Astrocyte (in vitro differentiated cells and primary cell): Measurements from ENCODE around the gene KCNJ5. TPM values are rescaled to one million over a fixed set of nuclear protein-coding genes. Genes with fewer than 3 reads are reported as not detected.

Experiments used
- DNase-seq: peaks from one replicate; pipeline ENCODE4 v3.0.0-alpha.2; 2010; ENCODE audit warnings: low read depth
- FAIRE-seq: peaks from 2 replicates; lab custom pipeline; 2011; peaks lifted over from hg19 to GRCh38; lab: Jason Lieb, UNC
- H2AFZ ChIP-seq: 2 replicates; pipeline ENCODE4 v1.6.0; 2012; ENCODE audit warnings: low read depth, low read length, inconsistent platforms
- H3K27ac ChIP-seq: 2 replicates; pipeline ENCODE4 v1.5.1; 2011; ENCODE audit warnings: low read depth, low read length, inconsistent platforms
- H3K27me3 ChIP-seq: 2 replicates; pipeline ENCODE4 v1.6.0; 2011; ENCODE audit warnings: low read length, inconsistent platforms; ENCODE audit not compliant: insufficient read depth
- H3K36me3 ChIP-seq: 2 replicates; pipeline ENCODE4 v1.5.1; 2011; ENCODE audit warnings: low read length, inconsistent platforms; ENCODE audit not compliant: insufficient read depth
- H3K4me1 ChIP-seq: 2 replicates; pipeline ENCODE4 v1.5.1; 2011; ENCODE audit warnings: low read length, inconsistent platforms; ENCODE audit not compliant: insufficient read depth
- H3K4me2 ChIP-seq: 2 replicates; pipeline ENCODE4 v1.6.0; 2012; ENCODE audit warnings: low read length, inconsistent platforms
- H3K4me3 ChIP-seq: 2 replicates; pipeline ENCODE4 v1.5.1; 2011; ENCODE audit warnings: low read depth, mild to moderate bottlenecking, low read length, inconsistent platforms; ENCODE audit not compliant: insufficient read depth
- H3K79me2 ChIP-seq: 2 replicates; pipeline ENCODE4 v1.6.0; 2012; ENCODE audit warnings: mild to moderate bottlenecking, low read length, inconsistent platforms; ENCODE audit not compliant: insufficient read depth
- H3K9ac ChIP-seq: 2 replicates; pipeline ENCODE4 v1.6.0; 2012; ENCODE audit warnings: mild to moderate bottlenecking, low read length, inconsistent platforms
- H3K9me3 ChIP-seq: 2 replicates; pipeline ENCODE4 v1.5.1; 2012; ENCODE audit warnings: low read depth, mild to moderate bottlenecking, low read length, inconsistent platforms; ENCODE audit not compliant: insufficient read depth
- H4K20me1 ChIP-seq: 2 replicates; pipeline ENCODE4 v1.6.0; 2012; ENCODE audit warnings: low read length, inconsistent platforms; ENCODE audit not compliant: insufficient read depth
- H3K27ac Mint-ChIP-seq: one replicate; pipeline ENCODE4 v1.8.0; 2021; ENCODE audit warnings: mild to moderate bottlenecking, mixed read lengths; ENCODE audit not compliant: unreplicated experiment
- H3K27me3 Mint-ChIP-seq: one replicate; pipeline ENCODE4 v1.8.0; 2021; ENCODE audit warnings: low read depth, mixed read lengths; ENCODE audit not compliant: unreplicated experiment
- H3K36me3 Mint-ChIP-seq: one replicate; pipeline ENCODE4 v1.8.0; 2021; ENCODE audit warnings: low read depth, mixed read lengths; ENCODE audit not compliant: unreplicated experiment
- H3K4me1 Mint-ChIP-seq: one replicate; pipeline ENCODE4 v1.8.0; 2021; ENCODE audit warnings: low read depth, mixed read lengths; ENCODE audit not compliant: unreplicated experiment
- H3K4me3 Mint-ChIP-seq: one replicate; pipeline ENCODE4 v1.8.0; 2021; ENCODE audit warnings: mild to moderate bottlenecking, moderate library complexity, mixed read lengths; ENCODE audit not compliant: unreplicated experiment
- H3K9me3 Mint-ChIP-seq: one replicate; pipeline ENCODE4 v1.8.0; 2021; ENCODE audit warnings: mild to moderate bottlenecking, mixed read lengths; ENCODE audit not compliant: unreplicated experiment
- EZH2 ChIP-seq: IDR thresholded peaks from 2 replicates; pipeline ENCODE4 v1.6.1; 2012; ENCODE audit warnings: mild to moderate bottlenecking, low read length, inconsistent platforms; ENCODE audit not compliant: insufficient read depth
- total RNA-seq: library from RNA; stranded (reverse); gene quantifications from 2 replicates; pipeline ENCODE4 v1.2.1, GENCODE V29; 2021
- TF ChIP-seq, protein P1 (sequence below): IDR thresholded peaks from 2 replicates; pipeline ENCODE4 v1.5.1; 2011; ENCODE audit warnings: low read depth, mild to moderate bottlenecking, inconsistent platforms, low read length, moderate library complexity; ENCODE audit not compliant: insufficient read depth

Gene KCNJ5
- total RNA-seq, 1 donor from 2014 or later: 1.4 TPM

DNA sequence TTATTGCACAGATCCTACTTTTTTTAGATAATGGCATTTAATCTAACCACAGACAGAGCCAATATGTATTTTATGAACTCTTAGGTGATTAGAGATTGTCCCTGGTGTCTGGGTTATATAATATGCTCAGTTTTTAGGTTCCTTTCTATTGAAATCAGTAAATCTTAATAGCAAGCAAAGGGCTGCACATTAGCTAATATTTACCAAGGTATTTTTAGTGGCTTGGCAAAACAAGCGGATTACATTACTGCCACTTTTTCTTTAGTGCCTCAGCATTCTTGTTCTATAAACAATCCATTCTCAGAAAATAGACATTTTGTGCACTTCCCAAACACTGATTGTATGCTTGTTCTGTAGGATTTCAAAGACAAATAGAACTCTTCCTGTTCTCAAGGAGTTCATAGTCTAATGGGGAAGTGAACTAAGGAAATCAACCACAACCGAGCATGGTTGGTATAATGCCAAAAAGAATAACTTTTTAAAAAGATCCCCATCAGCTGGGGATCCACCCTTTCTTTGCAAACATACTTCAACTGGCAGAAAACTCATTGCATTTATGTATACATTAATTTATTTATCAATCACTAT is 47.9 kb upstream of the KCNJ5 start:
- no peak overlapping the region for H3K27ac Mint-ChIP-seq
- Histone ChIP-seq H3K4me3 (no peak overlapping the region), H3K9me3 (no peaks in the 10 kb centered on the region), H3K36me3 (no peaks in the 10 kb centered on the region), H2AFZ (no peak overlapping the region), H3K9ac (no peak overlapping the region), H3K4me1 (no peaks in the 10 kb centered on the region), H3K79me2 (no peaks in the 10 kb centered on the region), H3K27ac (no peak overlapping the region), H3K27me3 (peaks cover 12% of the 10 kb centered on the region), H4K20me1 (no peaks in the 10 kb centered on the region), H3K4me2 (no peak overlapping the region)
- H3K27me3 Mint-ChIP-seq: peaks cover 16% of the 10 kb centered on the region
- no peaks in the 10 kb centered on the region for H3K36me3 Mint-ChIP-seq
- H3K4me3 Mint-ChIP-seq: no peak overlapping the region
- no peak for FAIRE-seq
- DNase-seq: no peak
- no peaks in the 10 kb centered on the region for H3K4me1 Mint-ChIP-seq
- TF ChIP-seq, protein P1, sequence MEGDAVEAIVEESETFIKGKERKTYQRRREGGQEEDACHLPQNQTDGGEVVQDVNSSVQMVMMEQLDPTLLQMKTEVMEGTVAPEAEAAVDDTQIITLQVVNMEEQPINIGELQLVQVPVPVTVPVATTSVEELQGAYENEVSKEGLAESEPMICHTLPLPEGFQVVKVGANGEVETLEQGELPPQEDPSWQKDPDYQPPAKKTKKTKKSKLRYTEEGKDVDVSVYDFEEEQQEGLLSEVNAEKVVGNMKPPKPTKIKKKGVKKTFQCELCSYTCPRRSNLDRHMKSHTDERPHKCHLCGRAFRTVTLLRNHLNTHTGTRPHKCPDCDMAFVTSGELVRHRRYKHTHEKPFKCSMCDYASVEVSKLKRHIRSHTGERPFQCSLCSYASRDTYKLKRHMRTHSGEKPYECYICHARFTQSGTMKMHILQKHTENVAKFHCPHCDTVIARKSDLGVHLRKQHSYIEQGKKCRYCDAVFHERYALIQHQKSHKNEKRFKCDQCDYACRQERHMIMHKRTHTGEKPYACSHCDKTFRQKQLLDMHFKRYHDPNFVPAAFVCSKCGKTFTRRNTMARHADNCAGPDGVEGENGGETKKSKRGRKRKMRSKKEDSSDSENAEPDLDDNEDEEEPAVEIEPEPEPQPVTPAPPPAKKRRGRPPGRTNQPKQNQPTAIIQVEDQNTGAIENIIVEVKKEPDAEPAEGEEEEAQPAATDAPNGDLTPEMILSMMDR: no peak
- no peak for TF ChIP-seq EZH2
- H3K9me3 Mint-ChIP-seq: peaks cover 4% of the 10 kb centered on the region

DNA sequence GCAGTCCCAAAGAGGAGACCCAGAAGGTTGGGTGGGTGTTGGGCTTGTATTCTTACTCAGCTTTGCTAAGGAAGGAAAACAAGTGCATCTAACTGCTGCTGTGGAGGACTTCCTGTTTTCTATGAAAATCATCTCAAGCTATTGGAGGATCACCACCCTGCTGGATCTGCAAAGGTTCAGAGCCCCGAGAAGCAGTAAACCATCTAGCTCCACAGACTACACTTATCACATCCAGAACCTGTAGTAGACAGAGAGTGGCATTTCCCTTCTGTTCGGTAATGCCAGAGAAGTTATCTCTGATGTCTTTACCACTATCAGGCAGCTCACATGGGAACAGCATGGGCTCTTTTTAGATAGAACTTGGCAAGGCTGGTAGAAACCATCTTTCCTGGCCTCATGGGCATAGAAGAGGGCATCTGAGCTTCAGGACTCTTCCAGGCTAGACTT is 45.8 kb upstream of the KCNJ5 start:
- no peak for FAIRE-seq
- Histone ChIP-seq H3K4me2 (no peak overlapping the region), H3K79me2 (no peaks in the 10 kb centered on the region), H2AFZ (no peak overlapping the region), H3K4me3 (no peak overlapping the region), H3K27ac (no peak overlapping the region), H4K20me1 (no peaks in the 10 kb centered on the region), H3K36me3 (no peaks in the 10 kb centered on the region), H3K4me1 (no peaks in the 10 kb centered on the region), H3K27me3 (peaks cover 6% of the 10 kb centered on the region), H3K9me3 (no peaks in the 10 kb centered on the region), H3K9ac (no peak overlapping the region)
- H3K27me3 Mint-ChIP-seq: peaks cover 18% of the 10 kb centered on the region
- H3K4me3 Mint-ChIP-seq: no peak overlapping the region
- H3K36me3 Mint-ChIP-seq: no peaks in the 10 kb centered on the region
- no peak for DNase-seq
- H3K9me3 Mint-ChIP-seq: peaks cover 2% of the 10 kb centered on the region
- H3K27ac Mint-ChIP-seq: no peak overlapping the region
- H3K4me1 Mint-ChIP-seq: no peaks in the 10 kb centered on the region
- TF ChIP-seq, protein P1: no peak
- no peak for TF ChIP-seq EZH2

DNA sequence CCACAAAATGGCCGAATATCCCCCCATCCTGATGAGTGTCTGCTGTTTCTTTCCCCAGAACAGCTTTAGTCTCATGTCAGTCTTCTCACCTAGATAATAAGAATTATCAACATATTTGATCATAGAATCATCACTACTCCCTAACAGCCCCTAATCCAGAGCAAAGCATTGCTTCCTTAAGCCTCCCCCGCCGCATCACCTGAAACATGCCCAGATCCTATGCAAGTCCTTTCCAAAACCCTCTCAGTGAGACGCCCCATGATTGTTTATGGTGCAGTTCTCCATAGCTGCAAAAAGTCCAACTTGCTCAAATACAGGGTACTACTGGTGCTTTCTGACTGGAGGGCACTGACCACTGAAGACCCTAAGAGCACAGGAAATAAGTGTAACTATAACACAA is 44.2 kb upstream of the KCNJ5 start:
- TF ChIP-seq, protein P1: no peak
- no peak for TF ChIP-seq EZH2
- Histone ChIP-seq H2AFZ (no peak overlapping the region), H3K4me3 (no peak overlapping the region), H3K27ac (no peak overlapping the region), H3K27me3 (peaks cover 6% of the 10 kb centered on the region), H3K9me3 (no peaks in the 10 kb centered on the region), H3K4me2 (no peak overlapping the region), H3K79me2 (no peaks in the 10 kb centered on the region), H3K9ac (no peak overlapping the region), H4K20me1 (no peaks in the 10 kb centered on the region), H3K36me3 (no peaks in the 10 kb centered on the region), H3K4me1 (no peaks in the 10 kb centered on the region)
- H3K36me3 Mint-ChIP-seq: no peaks in the 10 kb centered on the region
- peaks cover 2% of the 10 kb centered on the region for H3K9me3 Mint-ChIP-seq
- FAIRE-seq: no peak
- peaks cover 18% of the 10 kb centered on the region for H3K27me3 Mint-ChIP-seq
- no peak overlapping the region for H3K27ac Mint-ChIP-seq
- H3K4me1 Mint-ChIP-seq: no peaks in the 10 kb centered on the region
- DNase-seq: no peak
- H3K4me3 Mint-ChIP-seq: no peak overlapping the region
